GM10266 (cell line): ENCODE measurements around the gene LYPD3.

Experiments
- DNase-seq: peaks from one replicate; pipeline ENCODE4 v3.0.0; 2012; ENCODE audit errors: extremely low spot score
- TF ChIP-seq, protein P1 (sequence below): IDR thresholded peaks from 2 replicates; pipeline ENCODE4 v1.5.1; 2012; ENCODE audit warnings: mild to moderate bottlenecking, low read depth; ENCODE audit not compliant: control insufficient read depth, insufficient read depth; ENCODE audit errors: missing control alignments

LYPD3 gene

GRCh38 chr19:43468354-43469159 lies 3.1 kb upstream of the LYPD3 start:
- no peak for DNase-seq
- TF ChIP-seq, protein P1, sequence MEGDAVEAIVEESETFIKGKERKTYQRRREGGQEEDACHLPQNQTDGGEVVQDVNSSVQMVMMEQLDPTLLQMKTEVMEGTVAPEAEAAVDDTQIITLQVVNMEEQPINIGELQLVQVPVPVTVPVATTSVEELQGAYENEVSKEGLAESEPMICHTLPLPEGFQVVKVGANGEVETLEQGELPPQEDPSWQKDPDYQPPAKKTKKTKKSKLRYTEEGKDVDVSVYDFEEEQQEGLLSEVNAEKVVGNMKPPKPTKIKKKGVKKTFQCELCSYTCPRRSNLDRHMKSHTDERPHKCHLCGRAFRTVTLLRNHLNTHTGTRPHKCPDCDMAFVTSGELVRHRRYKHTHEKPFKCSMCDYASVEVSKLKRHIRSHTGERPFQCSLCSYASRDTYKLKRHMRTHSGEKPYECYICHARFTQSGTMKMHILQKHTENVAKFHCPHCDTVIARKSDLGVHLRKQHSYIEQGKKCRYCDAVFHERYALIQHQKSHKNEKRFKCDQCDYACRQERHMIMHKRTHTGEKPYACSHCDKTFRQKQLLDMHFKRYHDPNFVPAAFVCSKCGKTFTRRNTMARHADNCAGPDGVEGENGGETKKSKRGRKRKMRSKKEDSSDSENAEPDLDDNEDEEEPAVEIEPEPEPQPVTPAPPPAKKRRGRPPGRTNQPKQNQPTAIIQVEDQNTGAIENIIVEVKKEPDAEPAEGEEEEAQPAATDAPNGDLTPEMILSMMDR, result no peak

- TF ChIP-seq, protein P1, result no peak
- no peak for DNase-seq
Observed at GRCh38 chr19:43467730-43468129, 2.3 kb upstream of the LYPD3 start.

DNA sequence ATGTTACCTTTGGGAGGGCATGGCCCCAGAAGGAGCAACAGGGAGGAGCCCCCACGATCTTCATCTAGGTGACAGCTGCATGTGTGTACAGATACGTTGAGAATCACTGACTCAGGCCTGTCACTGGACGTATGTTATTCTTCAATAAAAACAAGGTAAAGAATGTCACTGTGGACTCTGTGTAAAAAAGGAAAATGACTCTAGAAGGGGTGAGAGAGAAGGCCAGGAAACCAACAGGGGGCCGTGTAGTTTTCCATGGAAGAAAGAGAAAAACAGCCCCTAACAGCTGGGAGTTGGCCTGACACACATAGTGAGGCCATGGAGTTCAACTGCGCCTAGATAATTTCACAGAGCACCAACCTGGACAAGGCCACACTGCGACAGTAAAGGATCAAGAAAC lies 1.9 kb upstream of the LYPD3 start:
- TF ChIP-seq, protein P1, result no peak
- no peak for DNase-seq

GRCh38 chr19:43466793-43467192 lies 1.4 kb upstream of the LYPD3 start:
- DNase-seq, result no peak

DNA sequence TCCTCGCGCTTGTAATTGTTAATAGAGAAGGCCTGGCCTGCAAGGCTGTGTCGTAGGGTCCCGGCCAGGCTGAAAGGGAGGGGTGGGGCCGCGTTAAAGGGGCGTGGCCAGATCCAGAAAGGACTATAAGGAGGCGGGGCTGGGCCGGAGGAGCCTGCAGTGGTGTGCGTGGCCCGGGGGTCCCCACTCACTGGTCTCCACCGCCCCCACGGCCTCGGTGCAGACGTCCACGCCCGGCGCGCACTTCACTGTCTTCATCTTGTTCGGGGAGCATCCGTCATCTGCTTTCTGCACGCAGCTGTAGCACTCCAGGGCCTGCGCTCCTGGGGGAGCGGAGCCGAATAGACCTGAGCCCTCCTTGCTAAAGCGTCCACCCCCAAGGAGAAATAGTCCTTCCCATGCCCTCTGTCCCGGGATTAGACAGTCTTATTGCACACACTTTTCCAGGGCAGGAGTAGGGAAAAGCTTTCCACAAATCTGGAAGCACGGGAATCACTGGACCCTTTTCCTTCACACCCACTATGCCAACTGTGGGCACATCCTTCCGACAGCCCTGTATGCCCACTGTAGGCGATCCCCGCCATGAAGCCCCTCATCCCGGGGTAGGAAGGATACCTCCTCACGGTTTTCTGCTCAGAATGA lies 1.2 kb downstream of the LYPD3 start:
- TF ChIP-seq, protein P1, result no peak

More at GRCh38 chr19:43466793-43467192, 1.4 kb upstream of the LYPD3 start:
- TF ChIP-seq, protein P1, result no peak

DNA sequence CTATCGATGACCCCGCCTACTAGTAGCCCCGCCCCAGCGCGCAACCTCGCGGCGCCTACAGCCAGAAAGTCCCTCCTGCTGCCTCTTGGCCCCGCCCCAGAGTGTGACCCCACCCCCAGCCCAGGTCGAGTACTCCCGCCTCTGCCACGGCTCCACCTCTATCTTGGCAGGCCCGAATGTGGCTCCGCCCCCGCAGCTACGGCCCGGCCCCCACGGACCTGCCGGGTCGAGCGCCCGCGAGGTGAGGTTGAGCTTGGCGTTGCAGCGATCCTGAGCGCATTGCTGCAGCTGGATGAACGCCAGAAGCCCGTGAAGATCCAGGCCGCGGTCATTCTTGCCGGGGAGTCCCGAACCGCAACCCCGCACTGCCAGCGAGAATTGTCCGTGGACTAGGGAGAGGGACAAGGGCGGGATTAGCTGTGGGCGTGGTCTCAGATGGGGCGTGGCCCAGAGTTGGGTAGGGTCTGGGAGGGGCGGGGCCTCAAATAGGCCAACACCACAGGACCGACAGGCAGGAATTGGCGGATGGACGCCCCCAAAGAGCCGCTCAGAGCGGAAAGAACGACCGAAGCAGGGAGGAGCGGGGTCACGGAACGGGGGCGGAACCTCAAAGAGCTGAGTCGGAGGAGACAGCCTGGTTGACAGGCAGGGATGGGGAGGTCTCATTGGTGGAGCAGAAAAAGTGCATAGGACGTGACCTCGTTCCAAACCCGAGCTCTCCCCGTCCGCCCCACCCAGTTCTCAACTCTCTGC lies 1.9 kb downstream of the LYPD3 start:
- TF ChIP-seq, protein P1, result no peak

More for the DNA sequence above, 1.2 kb downstream of the LYPD3 start:
- DNase-seq, result peak; percentile 80

More for the DNA sequence above, 1.9 kb downstream of the LYPD3 start:
- DNase-seq, result peak; percentile 97
